ENCODE measurements around the gene ATP5MK.
A peak's percentile ranks its signal among the peaks of the same experiment; 100 is the strongest.
"Not testable (repeated sequence)": the region's sequence is repeated elsewhere in the genome, so short reads cannot be mapped to it uniquely, and the experiment has no call there.

Gene ATP5MK

GRCh38 chr10:103397191-103397825 is 1.0 kb upstream of the ATP5MK start:
- no peak for DNase-seq (ENCODE audit: low read depth in 2 of 2)

GRCh38 chr10:103396789-103397087 is 463 bp upstream of the ATP5MK start:
- DNase-seq (ENCODE audit: low read depth in 2 of 2), result no peak

GRCh38 chr10:103395754-103396066 is 565 bp downstream of the ATP5MK start:
- DNase-seq (ENCODE audit: low read depth in 2 of 2), result no peak

GRCh38 chr10:103394180-103394579 is 2.1 kb downstream of the ATP5MK start:
- no peak for DNase-seq (ENCODE audit: low read depth in 2 of 2)

- no peak for DNase-seq (ENCODE audit: low read depth in 2 of 2)
Measured at GRCh38 chr10:103382769-103383168, 13.5 kb downstream of the ATP5MK start.

- DNase-seq (ENCODE audit: low read depth in 2 of 2), result no peak
Measured at GRCh38 chr10:103374263-103374662, 22.0 kb downstream of the ATP5MK start.

DNA sequence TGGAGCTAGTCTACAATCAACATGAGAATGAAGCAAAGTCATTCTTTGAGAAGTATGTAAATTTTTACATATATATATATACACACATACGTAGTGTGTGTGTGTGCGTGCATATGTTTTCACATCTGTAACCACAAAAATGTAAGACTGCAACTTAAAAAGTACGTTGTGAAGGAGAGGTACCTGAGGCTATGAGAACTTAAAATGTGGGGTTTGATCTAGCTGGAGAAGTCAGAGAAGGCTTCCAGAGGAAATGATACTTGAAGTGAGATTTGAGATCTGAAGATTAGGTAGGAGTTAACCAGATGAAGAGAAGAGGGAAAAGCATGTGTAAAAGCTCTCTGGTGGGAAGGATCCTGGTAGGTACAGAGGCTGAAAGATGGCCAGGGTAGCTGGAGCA is 22.7 kb downstream of the ATP5MK start:
- DNase-seq (ENCODE audit: low read depth in 2 of 2), result no peak

DNA sequence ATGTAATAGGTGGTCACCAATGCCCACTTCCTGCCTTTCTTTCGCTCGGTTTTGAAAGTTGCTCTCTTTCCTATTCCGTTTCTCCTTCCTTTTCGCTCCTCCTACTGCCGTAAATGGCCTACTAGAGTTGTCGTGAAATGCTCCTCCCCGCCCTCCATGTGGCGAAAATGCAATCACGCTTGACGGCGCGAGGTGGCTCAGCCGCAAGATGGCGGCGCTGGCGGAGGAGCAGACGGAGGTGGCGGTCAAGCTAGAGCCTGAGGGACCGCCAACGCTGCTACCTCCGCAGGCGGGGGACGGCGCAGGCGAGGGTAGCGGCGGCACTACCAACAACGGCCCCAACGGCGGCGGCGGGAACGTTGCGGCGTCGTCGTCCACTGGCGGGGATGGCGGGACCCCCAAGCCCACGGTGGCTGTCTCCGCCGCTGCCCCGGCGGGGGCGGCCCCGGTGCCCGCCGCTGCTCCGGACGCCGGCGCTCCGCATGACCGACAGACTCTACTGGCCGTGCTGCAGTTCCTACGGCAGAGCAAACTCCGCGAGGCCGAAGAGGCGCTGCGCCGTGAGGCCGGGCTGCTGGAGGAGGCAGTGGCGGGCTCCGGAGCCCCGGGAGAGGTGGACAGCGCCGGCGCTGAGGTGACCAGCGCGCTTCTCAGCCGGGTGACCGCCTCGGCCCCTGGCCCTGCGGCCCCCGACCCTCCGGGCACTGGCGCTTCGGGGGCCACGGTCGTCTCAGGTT is 28.3 kb downstream of the ATP5MK start, which contains the start of gene TAF5:
Gene TAF5, plus strand, starts transcription at position 195 of the 737 bp plus-strand sequence. Its CDS starts 14 bp downstream, at position 209.
- peak; percentile 81 to 82 for DNase-seq (ENCODE audit: low read depth in 2 of 2)

DNA sequence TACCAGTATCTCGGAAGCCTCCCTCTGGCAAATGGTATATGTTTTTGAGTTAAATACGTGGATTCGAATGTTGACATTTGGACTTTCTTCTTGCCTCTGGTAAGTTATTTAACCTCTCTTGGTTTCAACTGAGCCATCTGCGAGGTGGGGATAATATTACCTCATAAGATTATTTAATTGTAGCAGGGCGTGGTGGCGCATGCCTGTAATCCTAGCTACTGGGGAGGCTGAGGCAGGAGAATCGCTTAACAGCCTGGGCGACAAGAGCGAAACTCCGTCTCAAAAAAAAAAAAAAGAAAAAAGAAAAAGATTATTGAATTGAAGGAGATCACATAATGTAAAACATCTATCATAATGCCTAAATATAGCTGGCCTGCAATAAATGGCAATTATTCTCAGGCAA is 28.9 kb downstream of the ATP5MK start:
- DNase-seq (ENCODE audit: low read depth in 2 of 2), result no peak

- not testable (repeated sequence) for DNase-seq (ENCODE audit: low read depth in 2 of 2)
Measured at GRCh38 chr10:103360791-103361190, 35.5 kb downstream of the ATP5MK start.

DNA sequence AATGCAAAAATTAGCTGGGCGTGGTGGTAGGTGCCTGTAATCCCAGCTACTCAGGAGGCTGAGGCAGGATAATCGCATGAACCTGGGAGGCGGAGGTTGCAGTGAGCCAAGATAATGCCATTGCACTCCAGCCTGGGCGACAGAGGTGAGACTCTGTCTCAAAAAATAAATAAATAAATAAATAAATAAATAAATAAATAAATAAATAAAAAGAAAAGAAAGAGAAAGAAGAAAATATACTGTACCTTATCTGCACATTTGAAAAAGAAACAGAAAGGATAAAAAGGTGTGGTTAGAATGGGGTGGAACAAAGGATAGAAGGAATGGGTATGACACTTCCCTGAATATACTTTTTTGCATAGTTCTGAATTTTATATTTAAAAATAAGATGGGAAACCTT is 36.8 kb downstream of the ATP5MK start:
- not testable (repeated sequence) for DNase-seq (ENCODE audit: low read depth in 2 of 2)

GRCh38 chr10:103355906-103356599 is 40.2 kb downstream of the ATP5MK start:
- no peak for DNase-seq (ENCODE audit: low read depth in 2 of 2)

DNA sequence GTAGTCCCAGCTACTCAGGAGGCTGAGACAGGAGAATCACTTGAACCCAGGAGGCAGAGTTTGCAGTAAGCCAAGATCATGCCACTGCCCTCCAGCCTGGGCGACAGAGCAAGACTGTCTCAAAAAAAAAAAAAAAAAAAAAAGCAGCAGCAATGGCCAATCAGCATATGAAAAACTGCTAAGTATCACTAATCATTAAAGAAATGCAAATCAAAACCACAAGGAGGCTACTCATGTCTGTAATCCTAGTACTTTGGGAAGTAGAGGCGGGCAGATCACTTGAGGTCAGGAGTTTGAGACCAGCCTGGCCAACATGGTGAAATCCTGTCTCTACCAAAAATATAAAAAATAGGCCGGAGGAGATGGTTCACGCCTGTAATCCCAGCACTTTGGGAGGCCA is 41.7 kb downstream of the ATP5MK start:
- not testable (repeated sequence) for DNase-seq (ENCODE audit: low read depth in 2 of 2)

DNA sequence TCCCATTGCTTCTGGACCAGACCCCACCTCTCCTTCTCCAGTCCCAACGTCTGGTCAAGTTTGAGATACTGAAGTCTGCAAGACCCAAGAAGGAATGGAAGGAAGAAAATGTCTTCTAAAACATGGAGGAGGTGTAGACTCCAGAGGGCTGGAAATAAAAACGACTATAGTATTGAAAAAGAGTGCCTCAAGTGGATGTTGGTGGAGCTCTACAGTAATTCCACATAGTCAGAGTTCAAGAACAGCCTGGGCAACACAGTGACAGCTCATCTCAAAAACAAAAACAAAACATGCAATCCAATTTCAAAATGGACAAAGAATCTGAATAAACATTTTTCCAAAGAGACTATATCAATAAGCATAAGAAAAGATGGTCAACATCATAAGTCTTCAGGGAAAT is 43.0 kb downstream of the ATP5MK start:
- DNase-seq (ENCODE audit: low read depth in 2 of 2), result no peak

DNA sequence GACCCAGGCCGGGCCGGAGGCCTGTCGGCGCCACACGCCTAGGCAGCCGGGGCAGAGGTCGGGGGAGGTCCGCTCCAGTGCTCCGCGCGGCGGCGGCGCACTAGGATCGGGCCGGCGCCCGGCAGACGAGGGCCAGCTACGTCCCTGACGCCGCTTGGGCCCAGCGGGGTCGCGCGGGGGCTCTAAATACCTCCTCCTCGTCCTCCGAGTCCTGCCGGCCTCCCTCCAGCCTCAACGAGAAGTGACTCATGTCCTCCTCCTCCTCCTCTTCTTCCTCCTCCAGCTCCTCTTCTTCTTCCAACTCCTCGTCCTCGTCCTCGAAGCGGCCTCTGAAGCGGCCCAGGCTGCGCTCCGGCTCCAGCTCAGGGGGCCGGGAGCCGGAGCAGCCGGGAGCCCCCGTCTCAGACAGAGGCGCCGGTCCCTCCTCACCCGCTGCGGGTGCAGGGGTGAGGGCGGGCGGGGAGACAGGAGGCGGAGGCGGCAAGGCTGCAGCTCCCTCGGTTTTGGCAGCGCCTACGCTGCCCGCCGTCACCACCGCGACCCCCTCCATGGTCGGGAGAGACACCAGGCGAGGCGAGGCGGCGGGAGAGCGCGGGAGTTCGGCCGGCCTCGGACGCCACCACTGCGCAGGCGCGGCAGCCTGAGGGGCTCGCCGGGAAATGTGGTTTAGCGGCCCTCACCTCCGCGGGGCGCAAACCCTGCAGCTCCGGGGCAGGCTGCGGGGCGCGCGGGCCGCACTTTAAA is 45.6 kb downstream of the ATP5MK start, which contains the start of gene PCGF6:
Gene PCGF6, minus strand, starts transcription at position 624 of the 744 bp plus-strand sequence. Its CDS starts 74 bp downstream, at position 550.
- peak; percentile 34 to 64 for DNase-seq (ENCODE audit: low read depth in 2 of 2)

DNA sequence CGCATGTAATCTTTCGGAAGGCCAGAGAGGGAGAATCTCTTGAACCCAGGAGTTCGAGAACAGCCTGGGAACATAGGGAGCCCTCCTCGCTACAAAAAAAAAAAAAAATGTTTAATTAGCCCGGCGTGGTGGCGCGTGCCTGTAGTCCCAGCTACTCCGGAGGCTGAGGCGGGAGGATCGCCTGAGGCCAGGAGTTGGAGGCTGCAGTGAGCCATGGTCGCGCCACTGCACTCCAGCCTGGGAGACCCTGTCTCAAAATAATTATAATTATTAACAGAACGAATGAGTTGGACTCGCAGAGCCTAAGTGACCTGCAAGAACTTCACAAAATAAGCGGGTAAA is 46.1 kb downstream of the ATP5MK start:
- DNase-seq (ENCODE audit: low read depth in 2 of 2), result no peak

Measured in stimulated activated CD8-positive, alpha-beta memory T cell treated with anti-CD3 and anti-CD28 coated beads, Interleukin-7, amount 100 ng/mL, for 4 hours (primary cell).